Posterior vena cava (tissue), 2 donors: ENCODE data around the gene RAE1. TPM values are rescaled to one million over a fixed set of nuclear protein-coding genes. Genes with fewer than 3 reads are reported as not detected.

Experiments used
- DNase-seq: peaks from one replicate; pipeline ENCODE4 v3.0.0-alpha.2; 2020; ENCODE audit warnings: low spot score
- intact Hi-C, 2 donors: fragments of 100-400 bp; cut with DNase I; formaldehyde crosslinking; loops; one replicate each; pipeline versions ENCODE4 v1.14.1 to v1.14.2; 2022 to 2023
- total RNA-seq, 2 donors: library from RNA; stranded (reverse); fragmentation: NEBNext Ultra II Directional; extraction: Animal tissue kit (Norgen Biotek cat#: 25700); gene quantifications; one replicate each; pipeline ENCODE4 v1.2.1, GENCODE V29; 2021
- donor health status: DM: yes; HTN: yes; CAD: no.
- donor health status: DM: yes; HTN: yes; CAD: no.

The RAE1 gene
- total RNA-seq, 2 donors from 2014 or later: 10.6 to 14.3 TPM

DNA sequence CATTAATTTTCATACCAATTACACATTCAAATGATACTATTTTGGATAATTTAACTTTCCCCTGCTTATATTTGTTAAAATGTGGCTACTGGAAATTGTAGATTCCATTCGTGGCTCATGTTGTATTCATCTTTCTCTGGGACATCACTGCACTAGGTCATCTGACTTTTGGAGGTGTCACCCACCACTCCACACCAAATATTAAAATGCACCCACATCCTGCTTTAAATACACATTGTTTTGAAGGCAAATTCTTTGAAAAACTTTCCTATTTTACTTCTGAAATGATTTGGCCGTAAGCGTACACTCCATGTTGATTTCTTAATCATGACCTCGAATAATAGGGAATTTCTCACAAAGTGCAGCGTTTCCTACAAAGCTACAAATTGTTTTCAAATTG lies 31.5 kb downstream of the RAE1 start:
- DNase-seq: no peak
- intact Hi-C loops: loop anchor here (5.0 to 10.0 kb wide), 3 partner anchors 115 to 212 kb away; no protein-coding TSS in a partner anchor

DNA sequence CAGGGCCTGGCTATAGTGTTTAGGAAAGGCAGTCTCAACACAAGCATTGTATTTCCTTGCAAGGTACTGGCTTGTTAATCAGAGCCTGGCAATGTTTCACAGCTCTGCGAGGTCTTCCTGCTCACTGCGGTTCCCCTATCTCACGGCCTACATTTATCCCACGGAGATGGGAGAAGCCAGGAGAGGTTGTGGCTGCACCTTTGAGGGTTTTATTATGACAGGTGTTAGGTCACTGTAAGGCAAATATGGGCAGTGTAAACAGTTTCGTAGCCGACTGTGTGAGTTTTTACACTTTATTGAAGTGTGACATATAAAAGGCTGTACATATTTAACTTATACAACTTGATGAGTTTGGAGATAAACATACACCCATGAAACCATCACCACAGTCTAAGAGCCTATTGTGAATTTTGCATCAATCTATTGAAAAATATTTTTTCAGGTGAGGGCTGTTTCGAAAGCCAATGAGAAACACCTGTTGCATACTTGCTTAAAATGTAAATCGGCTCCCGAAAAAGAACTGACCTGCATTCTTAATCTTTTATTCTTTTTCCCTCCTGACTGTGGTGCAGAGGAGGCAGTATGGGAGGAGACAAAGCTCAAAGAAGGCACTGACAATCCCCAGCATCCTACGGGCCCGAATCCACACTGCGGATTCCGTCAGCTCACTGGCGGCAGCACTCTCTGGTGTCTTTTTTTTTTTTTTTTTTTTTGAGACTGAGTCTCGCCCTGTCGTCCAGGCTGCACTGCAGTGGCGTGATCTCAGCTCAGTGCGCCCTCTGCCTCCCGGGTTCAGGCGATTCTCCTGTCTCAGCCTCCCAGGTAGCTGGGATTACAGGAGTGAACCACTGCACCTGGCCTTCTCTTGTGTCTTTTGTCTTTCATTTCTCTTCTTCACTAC lies 32.6 kb downstream of the RAE1 start:
- intact Hi-C loops: loop anchor here (5.0 to 10.0 kb wide), 3 partner anchors 114 to 211 kb away; no protein-coding TSS in a partner anchor
- DNase-seq: no peak

DNA sequence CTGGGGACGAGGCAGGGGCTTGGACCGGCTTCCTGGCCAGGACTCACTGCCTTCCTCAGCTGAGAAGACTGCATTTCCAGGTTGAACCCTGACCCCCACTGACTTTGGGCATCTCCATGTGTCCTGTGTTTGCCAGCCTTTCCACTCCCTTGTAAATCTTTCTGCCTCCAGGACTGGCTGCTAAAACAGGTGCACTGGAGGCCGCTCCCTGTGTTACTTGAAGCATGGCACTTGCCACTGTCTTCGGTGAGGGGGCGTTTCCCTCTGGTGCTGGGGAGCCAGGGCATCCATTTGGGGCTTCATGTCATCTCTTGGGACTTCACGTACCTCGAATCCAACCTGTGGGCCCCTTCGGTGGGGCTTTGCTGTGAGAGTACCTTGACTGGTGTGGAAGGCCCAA lies 33.4 kb downstream of the RAE1 start:
- DNase-seq: no peak
- intact Hi-C loops: loop anchor here (5.0 to 10.0 kb wide), 3 partner anchors 113 to 210 kb away; no protein-coding TSS in a partner anchor

DNA sequence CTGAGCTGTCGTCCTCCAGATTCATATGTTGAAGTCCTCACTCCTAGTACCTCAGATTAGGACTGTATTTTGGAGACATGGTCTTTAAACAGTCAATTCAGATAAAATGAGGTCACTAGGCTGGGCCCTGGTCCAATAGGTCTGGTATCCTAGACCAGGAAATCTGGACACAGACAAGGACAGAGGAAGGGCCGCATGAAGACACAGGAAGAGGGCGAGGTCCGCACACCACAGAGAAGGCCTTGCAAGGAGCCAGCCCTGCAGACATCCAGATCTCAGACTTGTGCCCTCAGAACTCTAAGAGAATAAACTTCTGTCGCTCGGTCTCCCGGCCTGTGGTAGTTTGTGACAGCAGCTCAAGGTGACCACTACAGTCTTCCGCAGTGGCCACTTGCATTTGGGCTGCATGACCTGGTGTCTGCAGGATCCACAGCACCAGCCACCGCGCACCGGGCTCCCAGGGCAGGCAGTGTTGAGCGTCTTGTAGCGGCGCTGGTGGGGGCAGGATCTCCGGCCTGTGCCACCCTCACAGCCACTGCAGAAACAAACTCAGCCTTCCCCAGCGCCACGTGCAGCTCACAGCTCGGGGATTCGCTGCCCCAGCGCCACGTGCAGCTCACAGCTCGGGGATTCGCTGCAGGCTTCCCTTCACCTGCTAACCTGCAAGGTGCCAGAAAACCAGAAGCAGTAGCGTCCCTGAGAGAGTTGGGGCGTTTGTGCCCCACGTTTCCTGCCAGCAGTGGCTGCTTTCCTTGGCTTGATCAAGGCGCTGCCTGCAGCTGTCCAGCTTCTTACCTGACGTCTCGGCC lies 34.1 kb downstream of the RAE1 start:
- peak; percentile 69 for DNase-seq
- intact Hi-C loops: loop anchor here (5.0 to 10.0 kb wide), 3 partner anchors 112 to 210 kb away; no protein-coding TSS in a partner anchor

DNA sequence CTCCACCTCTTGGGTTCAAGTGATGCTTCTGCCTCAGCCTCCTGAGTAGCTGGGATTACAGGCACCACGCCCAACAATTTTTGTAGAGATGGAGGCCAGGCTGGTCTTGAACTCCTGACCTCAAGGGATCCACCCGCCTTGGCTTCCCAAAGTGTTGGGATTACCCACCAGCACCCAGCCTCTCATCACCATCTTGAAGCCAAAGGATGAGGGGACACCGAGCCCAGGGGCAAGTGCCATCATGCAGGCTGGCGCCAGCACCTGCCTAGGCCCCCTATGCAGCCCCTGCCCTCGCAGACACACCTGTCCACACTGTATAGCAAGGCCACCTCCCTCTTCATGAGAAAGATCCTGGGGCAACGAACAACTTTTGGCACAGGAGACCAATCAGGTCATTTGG lies 34.9 kb downstream of the RAE1 start:
- intact Hi-C loops: loop anchor here (10.0 kb wide), 2 partner anchors 199 to 209 kb away; no protein-coding TSS in a partner anchor
- DNase-seq: peak; percentile 64

GRCh38 chr20:57386762-57387161 lies 35.7 kb downstream of the RAE1 start:
- peak; percentile 60 for DNase-seq
- intact Hi-C loops: loop anchor here (10.0 kb wide), 2 partner anchors 198 to 208 kb away; no protein-coding TSS in a partner anchor

DNA sequence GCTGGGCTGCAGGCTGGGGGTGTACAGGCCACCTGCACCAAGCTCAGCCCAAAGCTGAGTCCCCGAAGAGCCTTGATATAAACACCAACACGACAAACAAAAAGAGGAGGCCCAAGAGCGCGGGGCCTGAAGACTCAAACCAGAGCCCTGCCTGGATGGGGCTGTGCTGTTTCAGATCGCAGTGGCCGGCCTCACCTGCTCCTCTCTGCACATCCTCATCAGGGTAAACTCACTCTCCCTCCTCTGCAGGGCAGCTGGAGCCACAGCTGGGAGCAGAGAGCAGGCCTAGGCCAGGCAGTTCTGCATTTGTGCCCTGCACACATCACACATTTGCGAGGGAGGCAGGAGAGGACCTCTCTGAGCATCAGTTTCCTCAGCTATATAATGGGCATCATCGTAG lies 36.4 kb downstream of the RAE1 start:
- intact Hi-C loops: loop anchor here (10.0 kb wide), 2 partner anchors 197 to 207 kb away; no protein-coding TSS in a partner anchor
- peak; percentile 69 for DNase-seq

GRCh38 chr20:57387945-57388371 lies 36.9 kb downstream of the RAE1 start:
- intact Hi-C loops: loop anchor here (10.0 kb wide), 2 partner anchors 197 to 207 kb away; no protein-coding TSS in a partner anchor
- DNase-seq: peak; percentile 72

GRCh38 chr20:57388953-57389694 lies 38.1 kb downstream of the RAE1 start:
- DNase-seq: peak; percentile 93
- intact Hi-C loops: loop anchor here (10.0 kb wide), 2 partner anchors 196 to 206 kb away; no protein-coding TSS in a partner anchor

GRCh38 chr20:57389695-57390603 lies 38.9 kb downstream of the RAE1 start:
- intact Hi-C loops: loop anchor here (5.0 to 10.0 kb wide), 4 partner anchors 52 to 205 kb away; no protein-coding TSS in a partner anchor
- peak; percentile 80 for DNase-seq

DNA sequence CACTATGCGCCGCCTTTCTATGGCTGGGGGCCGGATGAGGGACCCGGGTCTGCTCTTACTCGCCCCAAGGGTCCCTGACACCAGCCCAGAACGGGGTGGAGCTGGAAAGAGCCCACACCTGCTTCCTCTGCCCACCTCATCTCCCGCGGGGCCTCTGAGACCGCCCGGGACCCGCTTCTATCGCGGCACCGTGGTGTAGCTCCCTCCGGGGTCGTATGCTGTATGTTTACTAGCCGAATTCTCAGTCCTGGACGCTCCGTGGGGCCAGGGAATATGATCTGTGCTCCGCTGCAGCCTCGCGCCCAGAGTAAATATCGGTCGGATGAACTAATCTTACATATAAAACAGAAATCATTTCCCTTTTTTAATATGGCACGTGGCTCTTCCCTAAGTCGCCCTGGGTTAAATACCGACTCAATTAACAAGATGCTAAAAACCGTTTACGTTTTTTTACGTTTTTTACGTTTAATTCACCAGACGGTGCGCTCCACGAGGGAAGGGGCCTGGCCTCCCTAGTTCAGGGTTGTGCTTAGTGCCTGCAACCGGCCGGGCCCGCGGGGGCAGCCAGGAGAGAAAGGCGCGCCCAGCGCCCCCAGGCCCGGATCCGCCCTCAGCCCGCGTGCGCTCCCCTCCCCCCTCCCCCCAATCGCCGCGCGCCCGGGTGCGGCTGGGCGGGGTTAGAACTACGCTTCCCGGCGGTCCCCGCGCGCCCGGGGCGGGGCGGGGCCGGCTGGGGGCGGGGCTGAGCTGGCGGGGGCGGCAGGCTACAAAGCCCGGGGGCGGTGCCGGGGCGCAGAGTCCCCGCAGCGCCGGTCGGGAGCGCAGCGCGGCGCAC lies 39.8 kb downstream of the RAE1 start, which contains the start of gene RBM38:
Gene RBM38, plus strand, starts transcription at position 793 of the 835 bp plus-strand sequence. CDS start 186 bp downstream, outside the sequence.
- intact Hi-C loops: loop anchor here (5.0 to 10.0 kb wide), 2 partner anchors 51 to 54 kb away; no protein-coding TSS in a partner anchor
- DNase-seq: peak; percentile 90

GRCh38 chr20:57391439-57392301 lies 40.6 kb downstream of the RAE1 start:
- DNase-seq: peak; percentile 81
- intact Hi-C loops: loop anchor here (5.0 to 10.0 kb wide), 2 partner anchors 51 to 53 kb away; no protein-coding TSS in a partner anchor

DNA sequence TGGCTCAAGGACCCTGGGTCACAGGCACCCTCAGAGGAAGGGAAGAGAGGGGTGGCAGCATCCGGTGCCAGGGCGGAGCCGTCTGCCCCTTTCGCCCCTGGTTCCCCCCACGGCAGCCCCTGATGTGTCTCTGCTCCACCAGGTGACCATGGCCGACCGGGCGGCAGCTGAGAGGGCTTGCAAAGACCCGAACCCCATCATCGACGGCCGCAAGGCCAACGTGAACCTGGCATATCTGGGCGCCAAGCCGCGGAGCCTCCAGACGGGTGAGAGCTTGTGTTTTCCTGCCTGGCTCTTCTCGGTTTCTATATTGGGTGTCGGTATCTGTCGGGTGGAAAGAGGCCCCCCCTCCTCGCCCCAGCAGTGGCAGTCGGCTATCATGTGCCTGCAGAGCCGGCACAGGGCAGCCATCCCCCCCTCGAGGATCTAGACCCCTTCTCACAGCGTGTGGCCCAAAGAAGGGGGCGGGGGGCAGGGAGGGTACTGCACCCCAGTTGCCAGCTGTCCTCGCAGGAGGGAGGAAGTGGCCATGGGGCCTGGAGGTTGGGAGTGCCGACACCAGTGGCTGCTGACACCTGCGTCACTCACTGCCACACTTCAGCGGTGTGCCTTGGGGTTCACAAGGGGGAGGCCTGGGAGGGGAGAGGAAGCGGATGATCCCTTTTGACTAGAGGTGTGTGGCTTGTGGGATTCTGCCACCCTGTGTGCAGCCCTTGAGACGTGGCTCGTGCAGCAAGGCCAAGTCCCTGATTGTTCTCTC lies 41.6 kb downstream of the RAE1 start:
- peak; percentile 85 for DNase-seq
- intact Hi-C loops: loop anchor here (5.0 to 10.0 kb wide), 2 partner anchors 50 to 52 kb away; no protein-coding TSS in a partner anchor

DNA sequence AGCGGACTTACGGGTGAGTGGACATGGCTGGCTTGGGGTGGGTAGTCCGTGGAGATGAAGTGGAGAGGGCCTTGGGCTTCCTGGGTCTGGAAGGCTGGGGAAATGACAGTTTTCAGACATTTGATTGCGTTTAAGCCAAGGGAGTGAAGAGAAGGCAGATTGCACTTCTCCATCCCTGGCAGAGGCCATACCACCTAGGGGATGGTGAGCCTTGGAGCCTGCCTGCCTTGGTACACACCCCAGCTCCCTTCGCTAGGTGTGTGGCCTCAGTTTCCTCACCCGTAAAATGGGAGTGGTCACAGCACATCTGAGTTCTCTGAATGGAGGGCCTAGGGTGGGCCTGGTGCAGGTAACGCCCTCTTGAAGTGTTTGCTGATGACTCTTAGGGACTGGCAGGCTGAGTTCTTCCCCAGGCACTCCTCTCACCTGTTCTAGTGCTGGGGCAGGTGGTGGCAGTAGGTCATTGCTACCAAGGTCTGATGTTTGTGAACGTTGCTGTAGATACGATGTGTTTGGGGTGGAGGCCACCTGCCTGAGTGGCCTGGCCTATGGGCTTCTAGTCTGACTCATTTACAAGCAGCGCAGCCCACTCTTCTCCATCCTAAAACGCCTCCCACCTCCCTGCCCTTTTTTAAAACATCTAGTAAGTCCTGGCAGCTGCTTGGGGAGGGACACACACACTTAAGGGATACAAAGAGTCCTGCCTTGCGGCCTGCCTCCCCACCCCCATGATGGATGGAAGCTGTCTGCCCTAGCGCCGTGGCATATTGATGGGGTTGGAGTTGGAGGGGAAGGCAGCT lies 42.5 kb downstream of the RAE1 start:
- intact Hi-C loops: loop anchor here (5.0 to 10.0 kb wide), 2 partner anchors 49 to 51 kb away; no protein-coding TSS in a partner anchor
- DNase-seq: no peak
